DMS114 treated with DMSO at 0.1 percent for 48 hours (cell line): ENCODE data around the gene PRICKLE1.
"Not testable (repeated sequence)": the region's sequence is repeated elsewhere in the genome, so short reads cannot be mapped to it uniquely, and the experiment has no call there.

Experiments
- DNase-seq: peaks from one replicate; lab custom pipeline; 2025; ENCODE audit not compliant: unreplicated experiment; lab: John Stamatoyannopoulos, UW

The PRICKLE1 gene

GRCh38 chr12:42557586-42558172 is 31.9 kb downstream of the PRICKLE1 start:
- DNase-seq, result no peak

GRCh38 chr12:42556917-42557316 is 32.6 kb downstream of the PRICKLE1 start:
- no peak for DNase-seq

- no peak for DNase-seq
Measured at GRCh38 chr12:42552822-42553221, 36.7 kb downstream of the PRICKLE1 start.

GRCh38 chr12:42550800-42551199 is 38.7 kb downstream of the PRICKLE1 start:
- no peak for DNase-seq

- DNase-seq, result no peak
Measured at GRCh38 chr12:42546709-42547108, 42.8 kb downstream of the PRICKLE1 start.

- no peak for DNase-seq
Measured at GRCh38 chr12:42541965-42542364, 47.6 kb downstream of the PRICKLE1 start.

GRCh38 chr12:42541308-42541707 is 48.2 kb downstream of the PRICKLE1 start:
- DNase-seq, result not testable (repeated sequence)

- no peak for DNase-seq
Measured at GRCh38 chr12:42539696-42540095, 49.9 kb downstream of the PRICKLE1 start.

GRCh38 chr12:42538203-42538602 is 51.3 kb downstream of the PRICKLE1 start:
- DNase-seq, result no peak

GRCh38 chr12:42534184-42534838 is 55.2 kb downstream of the PRICKLE1 start:
- DNase-seq, result no peak

GRCh38 chr12:42530284-42530683 is 59.3 kb downstream of the PRICKLE1 start:
- no peak for DNase-seq

- DNase-seq, result no peak
Measured at GRCh38 chr12:42525444-42525843, 64.1 kb downstream of the PRICKLE1 start.

- no peak for DNase-seq
Measured at GRCh38 chr12:42524716-42525115, 64.8 kb downstream of the PRICKLE1 start.

GRCh38 chr12:42516573-42516972 is 73.0 kb downstream of the PRICKLE1 start:
- DNase-seq, result no peak

GRCh38 chr12:42511656-42512055 is 77.9 kb downstream of the PRICKLE1 start:
- no peak for DNase-seq

GRCh38 chr12:42510823-42511222 is 78.7 kb downstream of the PRICKLE1 start:
- no peak for DNase-seq

- DNase-seq, result no peak
Measured at GRCh38 chr12:42508913-42509460, 80.6 kb downstream of the PRICKLE1 start.

- DNase-seq, result no peak
Measured at GRCh38 chr12:42507565-42507964, 82.0 kb downstream of the PRICKLE1 start.

- no peak for DNase-seq
Measured at GRCh38 chr12:42507081-42507480, 82.5 kb downstream of the PRICKLE1 start.

GRCh38 chr12:42504049-42504448 is 85.5 kb downstream of the PRICKLE1 start:
- no peak for DNase-seq

GRCh38 chr12:42502682-42503081 is 86.9 kb downstream of the PRICKLE1 start:
- no peak for DNase-seq

- no peak for DNase-seq
Measured at GRCh38 chr12:42498549-42499247, 90.8 kb downstream of the PRICKLE1 start.
